HUES48 (cell line): ENCODE data around the gene CCN6.

ENCODE experiments used
- H3K27ac ChIP-seq: one replicate; pipeline ENCODE4 v1.7.0; 2013; ENCODE audit warnings: low read depth, low read length, inconsistent platforms
- H3K27me3 ChIP-seq: 2 replicates; pipeline ENCODE4 v1.6.1; 2013; ENCODE audit warnings: mild to moderate bottlenecking, low read length; ENCODE audit not compliant: control insufficient read depth, insufficient read depth
- H3K36me3 ChIP-seq: 2 replicates; pipeline ENCODE4 v1.6.1; 2013; ENCODE audit warnings: low read length; ENCODE audit not compliant: control insufficient read depth, insufficient read depth
- H3K4me1 ChIP-seq: 2 replicates; pipeline ENCODE4 v1.6.1; 2013; ENCODE audit warnings: mild to moderate bottlenecking, low read length; ENCODE audit not compliant: control insufficient read depth, insufficient read depth
- H3K4me3 ChIP-seq: 2 replicates; pipeline ENCODE4 v1.5.1; 2013; ENCODE audit warnings: mild to moderate bottlenecking, low read depth, low read length
- H3K9ac ChIP-seq: 2 replicates; pipeline ENCODE4 v1.6.1; 2013; ENCODE audit warnings: mild to moderate bottlenecking, low read depth, low read length, moderate library complexity
- H3K9me3 ChIP-seq: 2 replicates; pipeline ENCODE4 v1.6.1; 2013; ENCODE audit warnings: low read length; ENCODE audit not compliant: control insufficient read depth, insufficient read depth

The CCN6 gene

GRCh38 chr6:112030206-112030960 is 23.5 kb upstream of the CCN6 start:
- Histone ChIP-seq H3K4me1 (0 out of 2 replicates have a peak, but pooled peaks cover 7% of the 10 kb centered on the region), H3K36me3 (no peaks in the 10 kb centered on the region), H3K27ac (no peak overlapping the region), H3K9me3 (no peaks in the 10 kb centered on the region), H3K9ac (no peak overlapping the region), H3K4me3 (no peak overlapping the region), H3K27me3 (no peaks in the 10 kb centered on the region)

DNA sequence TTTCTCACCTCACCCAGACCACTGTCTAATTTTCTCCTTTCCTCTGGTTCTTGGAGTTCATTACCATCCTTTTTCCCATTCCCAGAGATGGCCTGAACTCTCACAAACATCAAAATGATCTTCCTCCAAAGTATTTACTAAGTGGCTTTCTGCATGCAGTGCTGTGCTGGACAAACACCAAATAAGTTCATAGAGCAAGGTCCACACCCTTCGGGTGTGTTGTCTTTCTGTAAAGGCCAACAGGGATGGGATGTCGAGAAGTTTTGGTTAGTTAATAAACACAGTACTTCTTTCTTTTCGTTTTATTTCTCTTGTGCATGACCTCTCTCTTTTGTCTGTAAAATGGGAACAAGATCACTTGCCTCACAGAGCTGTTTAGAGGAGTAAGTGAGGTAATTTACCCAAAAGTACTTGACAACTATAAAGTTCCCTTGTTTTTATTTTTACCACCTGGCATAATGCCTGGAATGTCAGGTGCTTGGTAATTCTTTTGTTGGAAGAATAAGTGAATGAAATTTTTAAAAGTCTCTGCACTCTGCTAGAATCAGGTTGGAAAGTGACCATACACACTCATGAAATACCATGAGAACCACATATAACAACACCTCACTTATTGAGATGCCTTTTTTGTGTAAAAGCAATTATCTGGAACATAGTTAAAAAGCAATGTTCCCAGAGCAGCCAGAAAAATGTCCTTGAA is 22.8 kb upstream of the CCN6 start:
- H3K36me3 ChIP-seq, result no peaks in the 10 kb centered on the region
- H3K4me1 ChIP-seq, result 0 out of 2 replicates have a peak, but pooled peaks cover 7% of the 10 kb centered on the region
- no peaks in the 10 kb centered on the region for H3K9me3 ChIP-seq
- H3K9ac ChIP-seq, result no peak overlapping the region
- no peak overlapping the region for H3K4me3 ChIP-seq
- no peak overlapping the region for H3K27ac ChIP-seq
- H3K27me3 ChIP-seq, result no peaks in the 10 kb centered on the region

DNA sequence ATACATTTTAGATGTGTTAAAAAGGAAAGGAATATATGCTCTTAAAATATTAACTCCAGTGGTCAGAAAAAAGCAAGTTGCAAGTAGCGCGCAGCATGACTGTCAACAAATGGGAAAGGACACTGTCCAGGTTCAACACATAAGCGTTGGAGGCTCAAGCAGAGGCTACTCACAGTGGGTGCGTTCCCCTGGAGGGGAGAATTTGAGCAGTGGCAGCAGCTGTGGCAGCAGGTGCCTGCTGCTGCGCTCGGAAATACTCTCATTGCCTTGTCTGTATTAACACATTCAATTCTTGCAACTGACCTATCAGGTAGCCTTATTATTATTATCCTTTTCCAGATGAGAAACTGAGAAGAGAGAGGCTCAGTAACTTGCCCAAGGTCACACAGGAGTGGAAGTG is 21.9 kb upstream of the CCN6 start:
- no peaks in the 10 kb centered on the region for H3K9me3 ChIP-seq
- H3K4me1 ChIP-seq, result 0 out of 2 replicates have a peak, but pooled peaks cover 7% of the 10 kb centered on the region
- H3K9ac ChIP-seq, result no peak overlapping the region
- H3K27ac ChIP-seq, result no peak overlapping the region
- no peaks in the 10 kb centered on the region for H3K36me3 ChIP-seq
- H3K4me3 ChIP-seq, result no peak overlapping the region
- no peaks in the 10 kb centered on the region for H3K27me3 ChIP-seq

DNA sequence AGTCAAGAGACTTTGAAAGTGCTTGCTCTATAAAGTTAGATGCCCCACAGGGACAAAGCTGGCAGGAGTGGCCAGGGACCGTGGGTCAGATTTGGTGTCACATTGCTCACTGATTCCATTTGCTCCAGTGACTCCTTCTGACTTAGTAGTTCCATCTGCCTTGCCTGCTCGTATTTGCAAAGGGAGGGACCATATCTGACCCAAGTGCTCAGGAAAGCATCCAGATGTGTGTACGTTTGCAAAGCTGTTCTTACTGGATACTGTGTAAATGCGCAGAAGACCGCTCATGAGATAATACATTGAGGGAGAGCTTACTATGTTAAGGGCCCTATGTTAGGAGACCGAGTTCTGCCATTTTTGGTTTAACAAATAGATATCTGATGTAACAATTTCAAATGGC is 21.2 kb upstream of the CCN6 start:
- H3K27ac ChIP-seq, result no peak overlapping the region
- H3K4me1 ChIP-seq, result 0 out of 2 replicates have a peak, but pooled peaks cover 7% of the 10 kb centered on the region
- no peak overlapping the region for H3K9ac ChIP-seq
- H3K36me3 ChIP-seq, result no peaks in the 10 kb centered on the region
- H3K4me3 ChIP-seq, result no peak overlapping the region
- H3K9me3 ChIP-seq, result no peaks in the 10 kb centered on the region
- no peaks in the 10 kb centered on the region for H3K27me3 ChIP-seq

DNA sequence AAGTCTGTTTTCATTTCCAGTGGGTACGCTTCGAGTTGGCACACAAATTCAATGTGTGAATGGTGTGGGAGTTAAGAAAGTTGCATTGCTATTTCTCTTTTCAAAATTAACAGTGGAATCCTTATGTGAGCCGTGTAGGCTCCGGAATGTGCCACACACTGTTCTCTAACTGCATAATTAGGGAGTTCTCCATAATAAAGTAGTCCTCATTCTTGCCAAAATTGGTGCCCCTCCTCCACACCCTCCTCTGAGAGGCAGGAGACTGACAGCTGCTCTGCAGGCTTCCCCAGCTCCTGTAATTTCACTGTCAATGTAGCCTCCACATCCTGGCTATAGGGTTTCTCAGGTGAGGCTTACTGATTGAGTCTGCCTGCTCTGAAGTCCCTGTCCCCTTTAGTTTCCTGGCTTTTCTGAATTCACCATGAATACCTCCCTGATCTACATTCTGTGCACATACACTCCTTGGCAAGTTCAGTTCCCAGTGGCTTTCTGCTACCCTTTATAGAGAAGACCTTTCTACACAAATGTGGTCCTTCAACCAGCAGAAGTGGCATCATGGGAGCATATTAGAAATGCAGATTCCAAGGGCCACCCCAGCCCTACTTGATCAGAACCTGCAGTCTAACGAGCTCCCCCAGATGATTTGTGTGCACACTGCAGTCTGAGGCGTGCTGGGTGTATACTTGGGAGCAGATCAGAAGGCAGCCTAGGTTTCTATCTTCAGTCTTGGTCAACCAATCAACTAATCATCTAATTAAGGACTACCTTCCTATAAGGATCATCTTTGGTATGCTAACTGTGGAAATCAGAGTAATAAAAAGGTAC is 19.9 kb upstream of the CCN6 start:
- Histone ChIP-seq H3K4me3 (no peak overlapping the region), H3K9ac (no peak overlapping the region), H3K27me3 (no peaks in the 10 kb centered on the region), H3K4me1 (0 out of 2 replicates have a peak, but pooled peaks cover 12% of the 10 kb centered on the region), H3K36me3 (no peaks in the 10 kb centered on the region), H3K9me3 (no peaks in the 10 kb centered on the region), H3K27ac (no peak overlapping the region)

DNA sequence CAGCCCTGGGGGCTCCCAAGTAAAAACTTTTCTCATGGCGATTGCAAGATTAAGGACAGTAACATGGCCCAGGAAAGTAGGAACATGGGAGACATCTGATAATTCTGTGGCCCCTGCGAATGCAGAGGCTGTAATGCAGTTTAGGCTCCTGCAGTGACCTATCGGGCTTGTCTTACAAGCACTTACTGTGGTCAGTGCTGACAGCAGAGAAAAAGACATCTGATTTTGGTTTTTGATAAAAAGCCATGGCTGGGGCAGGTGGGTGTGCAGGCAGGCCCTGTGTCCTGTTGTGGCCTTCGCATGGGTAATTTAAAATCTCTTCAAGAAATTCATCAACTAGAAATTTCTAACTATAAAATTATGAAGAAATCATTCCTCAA is 19.3 kb upstream of the CCN6 start:
- no peaks in the 10 kb centered on the region for H3K27me3 ChIP-seq
- no peaks in the 10 kb centered on the region for H3K36me3 ChIP-seq
- 0 out of 2 replicates have a peak, but pooled peaks cover 12% of the 10 kb centered on the region for H3K4me1 ChIP-seq
- H3K4me3 ChIP-seq, result no peak overlapping the region
- no peak overlapping the region for H3K9ac ChIP-seq
- H3K27ac ChIP-seq, result no peak overlapping the region
- H3K9me3 ChIP-seq, result no peaks in the 10 kb centered on the region

DNA sequence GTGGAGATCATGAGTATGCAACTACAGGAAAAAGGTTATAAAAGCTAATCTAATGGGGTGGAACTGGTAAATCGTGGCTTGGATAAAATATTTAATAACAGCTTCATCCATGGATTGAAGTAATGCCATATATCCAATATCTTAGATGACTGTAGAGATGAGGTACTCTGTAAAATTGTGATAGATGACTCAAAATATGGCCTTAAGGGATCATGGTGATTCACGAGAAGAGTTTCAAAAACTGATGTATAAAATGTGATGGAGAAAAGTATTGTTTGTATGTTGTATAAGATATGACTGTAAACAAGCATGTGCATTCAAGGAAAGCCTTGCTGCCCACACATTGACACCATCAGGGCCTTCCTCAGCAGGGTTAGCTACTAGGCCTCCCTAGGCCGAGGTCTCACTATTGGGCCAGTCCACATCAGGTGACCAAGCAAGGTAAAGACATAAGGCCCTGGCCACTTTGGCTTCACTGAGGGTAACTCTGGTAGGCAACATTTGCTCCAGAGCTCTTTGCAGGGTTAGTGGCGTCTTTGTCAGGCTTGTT is 17.7 kb upstream of the CCN6 start:
- H3K27ac ChIP-seq, result no peak overlapping the region
- H3K9me3 ChIP-seq, result no peaks in the 10 kb centered on the region
- H3K9ac ChIP-seq, result no peak overlapping the region
- no peak overlapping the region for H3K4me3 ChIP-seq
- 0 out of 2 replicates have a peak, but pooled peaks cover 14% of the 10 kb centered on the region for H3K4me1 ChIP-seq
- no peaks in the 10 kb centered on the region for H3K36me3 ChIP-seq
- no peaks in the 10 kb centered on the region for H3K27me3 ChIP-seq

- Histone ChIP-seq H3K27ac (no peak overlapping the region), H3K9ac (no peak overlapping the region)
These were observed 16.1 kb upstream of the CCN6 start for GRCh38 chr6:112037783-112038216.

GRCh38 chr6:112038268-112038667 is 15.6 kb upstream of the CCN6 start:
- H3K36me3 ChIP-seq, result no peaks in the 10 kb centered on the region
- no peaks in the 10 kb centered on the region for H3K27me3 ChIP-seq
- H3K4me1 ChIP-seq, result peaks cover 18% of the 10 kb centered on the region; the same call in 1 of the 2 replicates
- H3K9ac ChIP-seq, result no peak overlapping the region
- no peak overlapping the region for H3K27ac ChIP-seq
- no peak overlapping the region for H3K4me3 ChIP-seq
- H3K9me3 ChIP-seq, result no peaks in the 10 kb centered on the region

More at GRCh38 chr6:112037783-112038216, 16.1 kb upstream of the CCN6 start:
- H3K4me3 ChIP-seq, result no peak overlapping the region
- H3K4me1 ChIP-seq, result peaks cover 17% of the 10 kb centered on the region; the same call in 1 of the 2 replicates
- no peaks in the 10 kb centered on the region for H3K9me3 ChIP-seq
- H3K27me3 ChIP-seq, result no peaks in the 10 kb centered on the region
- H3K36me3 ChIP-seq, result no peaks in the 10 kb centered on the region

DNA sequence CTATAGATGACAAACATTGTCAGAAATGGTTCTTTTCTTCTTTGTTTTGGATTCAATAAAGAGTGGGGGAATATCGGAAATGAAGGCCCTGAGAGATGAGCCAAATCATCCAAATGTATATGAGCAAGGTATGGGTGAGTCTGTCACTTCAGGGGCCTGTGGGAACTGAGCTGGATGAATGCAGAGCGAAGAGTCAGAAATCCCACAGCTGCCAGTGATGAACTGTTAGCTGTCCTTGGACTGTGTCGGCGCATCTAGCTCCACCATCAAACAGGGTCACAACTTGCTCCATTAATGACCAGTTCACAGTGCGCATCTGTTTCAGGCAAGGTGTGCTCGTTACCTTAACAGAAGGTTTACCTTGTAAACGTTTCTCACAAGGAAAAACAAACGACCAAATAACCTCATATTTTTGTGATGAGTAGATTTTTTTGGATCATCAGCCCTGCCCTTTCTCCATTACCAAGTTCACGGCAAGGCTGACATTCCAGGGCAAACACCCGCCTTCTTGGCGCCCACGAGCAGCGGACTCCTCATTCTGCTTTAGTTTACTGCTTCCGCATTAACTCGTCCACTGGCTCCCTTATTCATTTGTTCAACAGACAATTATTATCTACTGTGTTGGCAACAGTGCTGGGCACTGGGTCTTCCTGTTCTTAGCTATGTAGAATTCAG is 15.0 kb upstream of the CCN6 start:
- Histone ChIP-seq H3K27ac (no peak overlapping the region), H3K9ac (no peak overlapping the region), H3K9me3 (no peaks in the 10 kb centered on the region), H3K4me1 (peaks cover 15% of the 10 kb centered on the region; the same call in 1 of the 2 replicates), H3K36me3 (no peaks in the 10 kb centered on the region), H3K4me3 (no peak overlapping the region), H3K27me3 (no peaks in the 10 kb centered on the region)
